ENCODE measurements around the gene ZNF148. TPM values are rescaled to one million over a fixed set of nuclear protein-coding genes. Genes with fewer than 3 reads are reported as not detected.

ZNF148 gene
- polyA plus RNA-seq, 1 experiment = 43.5 TPM

- no peaks in the 10 kb centered on the region for H3K9me3 ChIP-seq (ENCODE audit: control insufficient read depth, insufficient read depth, low read length)
- no peaks in the 10 kb centered on the region for H3K27me3 ChIP-seq (ENCODE audit: control insufficient read depth, insufficient read depth, low read length)
- no peak for DNase-seq (ENCODE audit: low read depth, low spot score)
- TF ChIP-seq CTCF (IDR thresholded peaks at IDR 0.05; ENCODE audit: low read depth, low read length) = no peak
- ChIA-PET POLR2A (interaction anchor here (0.6 kb wide), 1 partner anchor 280 kb away, joined by 3 read pairs; the partner anchor contains the start of gene SNX4), CTCF (no interaction called here)
- H3K27ac ChIP-seq (ENCODE audit: low read depth, low read length) = no peak overlapping the region
- no peak overlapping the region for H3K4me3 ChIP-seq (ENCODE audit: low read depth, low read length)
Measured at GRCh38 chr3:125240496-125240895, 134.6 kb downstream of the ZNF148 start.

GRCh38 chr3:125239266-125239665 is 135.9 kb downstream of the ZNF148 start:
- DNase-seq (ENCODE audit: low read depth, low spot score) = no peak
- no peak for TF ChIP-seq CTCF (IDR thresholded peaks at IDR 0.05; ENCODE audit: low read depth, low read length)

GRCh38 chr3:125238759-125239158 is 136.4 kb downstream of the ZNF148 start:
- ChIA-PET CTCF (no interaction called here), POLR2A (no interaction called here)
- H3K27ac ChIP-seq (ENCODE audit: low read depth, low read length) = no peak overlapping the region
- no peak for TF ChIP-seq CTCF (IDR thresholded peaks at IDR 0.05; ENCODE audit: low read depth, low read length)
- no peak overlapping the region for H3K4me3 ChIP-seq (ENCODE audit: low read depth, low read length)
- no peaks in the 10 kb centered on the region for H3K27me3 ChIP-seq (ENCODE audit: control insufficient read depth, insufficient read depth, low read length)
- DNase-seq (ENCODE audit: low read depth, low spot score) = no peak
- no peaks in the 10 kb centered on the region for H3K9me3 ChIP-seq (ENCODE audit: control insufficient read depth, insufficient read depth, low read length)

More at GRCh38 chr3:125239266-125239665, 135.9 kb downstream of the ZNF148 start:
- CTCF ChIA-PET = no interaction called here
- POLR2A ChIA-PET = no interaction called here
- H3K27me3 ChIP-seq (ENCODE audit: control insufficient read depth, insufficient read depth, low read length) = no peaks in the 10 kb centered on the region
- no peaks in the 10 kb centered on the region for H3K9me3 ChIP-seq (ENCODE audit: control insufficient read depth, insufficient read depth, low read length)
- no peak overlapping the region for H3K27ac ChIP-seq (ENCODE audit: low read depth, low read length)
- H3K4me3 ChIP-seq (ENCODE audit: low read depth, low read length) = no peak overlapping the region

GRCh38 chr3:125236331-125236903 is 138.7 kb downstream of the ZNF148 start:
- ChIA-PET CTCF (no interaction called here), POLR2A (interaction anchor here (0.6 kb wide), 1 partner anchor 184 kb away, joined by 3 read pairs; no protein-coding TSS in a partner anchor)
- Histone ChIP-seq H3K27ac (ENCODE audit: low read depth, low read length) (no peak overlapping the region), H3K9me3 (ENCODE audit: control insufficient read depth, insufficient read depth, low read length) (no peaks in the 10 kb centered on the region), H3K4me3 (ENCODE audit: low read depth, low read length) (no peak overlapping the region), H3K27me3 (ENCODE audit: control insufficient read depth, insufficient read depth, low read length) (no peaks in the 10 kb centered on the region)
- no peak for DNase-seq (ENCODE audit: low read depth, low spot score)
- no peak for TF ChIP-seq CTCF (IDR thresholded peaks at IDR 0.05; ENCODE audit: low read depth, low read length)

GRCh38 chr3:125234831-125235230 is 140.3 kb downstream of the ZNF148 start:
- Histone ChIP-seq H3K9me3 (ENCODE audit: control insufficient read depth, insufficient read depth, low read length) (no peaks in the 10 kb centered on the region), H3K27ac (ENCODE audit: low read depth, low read length) (no peak overlapping the region), H3K27me3 (ENCODE audit: control insufficient read depth, insufficient read depth, low read length) (no peaks in the 10 kb centered on the region), H3K4me3 (ENCODE audit: low read depth, low read length) (no peak overlapping the region)
- POLR2A ChIA-PET = no interaction called here
- CTCF ChIA-PET = no interaction called here
- DNase-seq (ENCODE audit: low read depth, low spot score) = no peak
- no peak for TF ChIP-seq CTCF (IDR thresholded peaks at IDR 0.05; ENCODE audit: low read depth, low read length)

Measured in AG04450 (cell line).